Measurements from ENCODE around the gene KLHDC4. TPM values are rescaled to one million over a fixed set of nuclear protein-coding genes. Genes with fewer than 3 reads are reported as not detected.
"Not testable (repeated sequence)": the region's sequence is repeated elsewhere in the genome, so short reads cannot be mapped to it uniquely, and the experiment has no call there.

Gene KLHDC4
- total and polyA plus RNA-seq, 11 donors = 6.8 to 20.5 (median 14.3) TPM

DNA sequence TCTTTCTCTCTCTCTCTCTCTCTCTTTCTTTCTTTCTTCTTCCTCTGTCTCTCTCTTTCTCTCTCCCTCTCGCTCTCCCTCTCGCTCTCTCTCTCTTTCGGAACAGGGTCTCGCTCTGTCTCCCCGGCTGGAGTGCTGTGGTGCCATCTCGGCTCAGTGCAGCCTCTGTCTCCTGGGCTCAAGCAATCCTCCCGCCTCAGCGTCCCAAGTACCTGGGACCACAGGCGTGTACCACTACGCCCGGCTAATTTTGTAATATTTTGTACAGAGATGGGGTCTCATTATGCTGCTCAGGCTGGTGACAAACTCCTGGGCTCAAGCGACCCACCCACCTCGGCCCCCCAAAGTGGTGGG, 12.7 kb upstream of the KLHDC4 start:
- ATAC-seq = no peak
- H3K4me3 ChIP-seq = no peak overlapping the region
- TF ChIP-seq CTCF (IDR thresholded peaks at IDR 0.05) (no peak), POLR2A (IDR thresholded peaks at IDR 0.05) (no peak)
- H3K9me3 ChIP-seq = no peaks in the 10 kb centered on the region
- no peaks in the 10 kb centered on the region for H3K36me3 ChIP-seq
- H3K27ac ChIP-seq = peak overlapping the region in 1 of 12 donors; percentile 28
- DNase-seq = no peak
- intact Hi-C loops (cut with DNase I) = loop anchor here in 7 of 10 donors (1.0 to 10.0 kb wide), 5 partner anchors 74 to 786 kb away; no protein-coding TSS in a partner anchor
- WGBS, 4 donors = 89 to 93% (median 91%) methylated on average over 13 of the region's 13 CpGs
- H3K4me1 ChIP-seq = peaks cover 0 to 41% (median 7%) of the 10 kb centered on the region in 12 donors
- peaks cover 0 to 7% (median 0%) of the 10 kb centered on the region in 9 donors for H3K27me3 ChIP-seq

- not testable (repeated sequence) for ATAC-seq, H3K9me3 ChIP-seq, H3K4me3 ChIP-seq, H3K36me3 ChIP-seq, H3K27ac ChIP-seq, H3K27me3 ChIP-seq, DNase-seq
- peaks cover 0 to 14% (median 3%) of the 10 kb centered on the region in 12 donors for H3K4me1 ChIP-seq
- 91 to 93% (median 91%) methylated on average over 16 of the region's 16 CpGs for WGBS, 4 donors
- intact Hi-C loops (cut with DNase I) = loop anchor here in 2 of 10 donors (10.0 kb wide), 2 partner anchors 131 to 791 kb away; no protein-coding TSS in a partner anchor
Measured at GRCh38 chr16:87773836-87774235, 8.1 kb upstream of the KLHDC4 start.

DNA sequence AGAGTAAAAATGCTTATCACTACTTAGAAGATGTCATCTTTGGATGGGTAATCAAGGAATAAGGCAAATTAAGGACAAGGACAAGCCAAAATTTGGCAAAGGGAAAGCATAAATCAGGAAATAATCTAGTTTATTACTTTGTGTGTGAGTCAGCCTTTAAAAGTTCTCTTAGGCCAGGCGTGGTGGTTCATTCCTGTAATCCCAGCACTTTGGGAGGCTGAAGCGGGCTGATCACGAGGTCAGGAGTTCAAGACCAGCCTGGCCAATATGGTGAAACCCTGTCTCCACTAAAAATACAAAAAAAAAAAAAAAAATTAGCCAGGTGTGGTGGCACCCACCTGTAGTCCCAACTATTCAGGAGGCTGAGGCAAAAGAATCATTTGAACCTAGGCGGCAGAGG, 1.7 kb upstream of the KLHDC4 start:
- peaks cover 0 to 17% (median 13%) of the 10 kb centered on the region in 9 donors for H3K36me3 ChIP-seq
- not testable (repeated sequence) for DNase-seq, H3K27ac ChIP-seq, H3K4me3 ChIP-seq, H3K27me3 ChIP-seq, ATAC-seq, H3K9me3 ChIP-seq
- intact Hi-C loops (cut with DNase I) = loop anchor here in 9 of 10 donors (5.0 to 10.0 kb wide), 5 partner anchors 180 to 807 kb away; partner anchors contain the start of genes MAP1LC3B (in 5 of the 9) and ZC3H18 (in 2 of the 9)
- peaks cover 3 to 26% (median 9%) of the 10 kb centered on the region in 12 donors for H3K4me1 ChIP-seq
- 80 to 95% (median 92%) methylated on average over 4 of the region's 4 CpGs for WGBS, 4 donors

DNA sequence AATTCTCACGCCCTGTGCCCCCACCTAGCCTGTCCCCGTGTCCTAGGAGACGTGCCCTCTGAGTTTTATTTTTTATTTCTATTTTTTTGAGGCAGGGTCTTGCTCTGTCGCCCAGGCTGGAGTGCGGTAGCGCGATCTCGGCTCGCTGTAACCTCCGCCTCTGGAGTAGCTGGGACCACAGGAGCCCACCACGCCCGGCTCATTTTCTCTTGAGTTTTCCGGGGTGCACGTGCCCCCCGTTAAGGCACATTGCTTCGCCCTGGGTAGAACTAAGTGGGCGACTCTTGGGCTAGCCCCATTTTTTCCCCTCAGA, 655 bp upstream of the KLHDC4 start:
- ATAC-seq = no peak
- peaks cover 0 to 26% (median 21%) of the 10 kb centered on the region in 9 donors for H3K36me3 ChIP-seq
- peaks cover 0 to 4% (median 0%) of the 10 kb centered on the region in 9 donors for H3K27me3 ChIP-seq
- peak overlapping the region in 9 of 12 donors; percentile 68 to 93 (median 86) for H3K27ac ChIP-seq
- H3K4me1 ChIP-seq = peaks cover 3 to 26% (median 9%) of the 10 kb centered on the region in 12 donors
- peak overlapping the region; percentile 81 to 97 (median 93) for H3K4me3 ChIP-seq
- TF ChIP-seq POLR2A (IDR thresholded peaks at IDR 0.05) (no peak), CTCF (IDR thresholded peaks at IDR 0.05) (no peak)
- no peaks in the 10 kb centered on the region for H3K9me3 ChIP-seq
- 42 to 54% (median 49%) methylated on average over 16 to 17 of the region's 17 CpGs for WGBS, 4 donors
- no peak for DNase-seq
- intact Hi-C loops (cut with DNase I) = loop anchor here in 9 of 10 donors (5.0 to 10.0 kb wide), 5 partner anchors 179 to 808 kb away; partner anchors contain the start of genes MAP1LC3B (in 5 of the 9) and ZC3H18 (in 2 of the 9)

- H3K27ac ChIP-seq = peak overlapping the region; percentile 57 to 93 (median 84)
- 0 to 1% (median 1%) methylated on average over 26 to 32 of the region's 32 CpGs for WGBS, 4 donors
- intact Hi-C loops (cut with DNase I) = loop anchor here in 9 of 10 donors (2.0 to 10.0 kb wide), 6 partner anchors 177 to 809 kb away; partner anchors contain the start of genes MAP1LC3B (in 5 of the 9) and ZC3H18 (in 2 of the 9)
Measured at GRCh38 chr16:87765473-87765775, 362 bp downstream of the KLHDC4 start.

More at GRCh38 chr16:87765473-87765775, 362 bp downstream of the KLHDC4 start:
- H3K36me3 ChIP-seq = peaks cover 0 to 36% (median 28%) of the 10 kb centered on the region in 9 donors
- H3K4me1 ChIP-seq = peaks cover 3 to 26% (median 9%) of the 10 kb centered on the region in 12 donors
- TF ChIP-seq POLR2A (IDR thresholded peaks at IDR 0.05) (no peak), CTCF (IDR thresholded peaks at IDR 0.05) (no peak)
- peak overlapping the region; percentile 81 to 97 (median 93) for H3K4me3 ChIP-seq
- DNase-seq (peak in 1 of 5 donors; percentile 21), ATAC-seq (peak in 3 of 4 donors; percentile 23 to 48 (median 40))
- H3K27me3 ChIP-seq = peaks cover 0 to 4% (median 0%) of the 10 kb centered on the region in 9 donors
- H3K9me3 ChIP-seq = no peaks in the 10 kb centered on the region
